HG02610 (cell line): ENCODE measurements around the gene NLGN1.
"Not testable (repeated sequence)": the region's sequence is repeated elsewhere in the genome, so short reads cannot be mapped to it uniquely, and the experiment has no call there.

ENCODE experiments used
- ATAC-seq: cut with Tn5 transposase; IDR thresholded peaks from one replicate; pipeline ENCODE4 v1.9.1; 2021; ENCODE audit warnings: mild to moderate bottlenecking, moderate library complexity; ENCODE audit not compliant: unreplicated experiment

Gene NLGN1

DNA sequence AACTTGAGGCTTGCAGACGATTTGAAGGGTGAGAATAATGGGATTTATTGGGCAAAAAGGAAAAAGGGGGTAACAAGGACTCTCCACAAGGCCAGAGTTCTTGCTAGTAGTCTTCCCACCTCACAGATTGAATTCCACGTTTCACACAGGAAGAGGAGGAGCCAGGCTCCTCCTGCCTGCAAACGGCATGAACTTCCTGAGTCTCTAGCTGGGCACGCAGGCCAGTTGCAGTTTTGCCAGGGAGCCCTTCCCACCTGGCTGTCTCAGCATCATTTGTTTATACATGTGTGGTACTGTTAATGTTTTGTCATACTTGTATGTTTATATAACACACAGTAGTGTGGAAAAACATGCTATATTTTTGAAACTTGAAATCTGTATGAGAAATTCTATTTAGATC lies 155.0 kb downstream of the NLGN1 start:
- ATAC-seq: no peak

DNA sequence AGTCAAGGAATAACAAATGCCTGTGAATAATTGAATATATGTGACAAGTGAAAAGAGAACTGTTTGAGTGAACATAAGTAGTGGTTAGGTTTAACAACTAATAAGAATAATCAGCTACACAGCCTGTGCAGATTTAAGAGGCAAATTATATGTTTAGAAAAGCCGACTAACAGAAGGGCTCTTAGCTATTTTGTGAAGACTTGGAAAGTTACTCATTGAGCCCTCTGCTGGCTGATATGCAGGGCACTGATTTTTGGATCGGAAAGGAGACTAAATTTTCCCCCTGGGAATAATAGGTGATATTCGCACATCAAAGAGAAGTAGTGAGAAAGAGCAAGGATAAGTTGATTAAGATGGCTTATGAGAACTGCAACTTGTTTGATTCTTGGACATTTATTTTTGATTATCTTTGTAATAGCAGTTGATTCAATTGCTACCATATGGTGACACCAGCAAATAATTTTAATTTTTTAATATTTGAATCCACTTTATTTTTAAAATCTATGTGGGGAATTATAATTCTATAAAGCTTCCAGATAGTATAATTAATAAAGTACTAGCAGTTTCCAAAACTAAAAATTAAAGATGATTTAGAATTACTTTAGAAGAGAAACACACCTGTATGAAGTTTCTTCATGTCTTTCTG lies 156.2 kb downstream of the NLGN1 start:
- no peak for ATAC-seq

DNA sequence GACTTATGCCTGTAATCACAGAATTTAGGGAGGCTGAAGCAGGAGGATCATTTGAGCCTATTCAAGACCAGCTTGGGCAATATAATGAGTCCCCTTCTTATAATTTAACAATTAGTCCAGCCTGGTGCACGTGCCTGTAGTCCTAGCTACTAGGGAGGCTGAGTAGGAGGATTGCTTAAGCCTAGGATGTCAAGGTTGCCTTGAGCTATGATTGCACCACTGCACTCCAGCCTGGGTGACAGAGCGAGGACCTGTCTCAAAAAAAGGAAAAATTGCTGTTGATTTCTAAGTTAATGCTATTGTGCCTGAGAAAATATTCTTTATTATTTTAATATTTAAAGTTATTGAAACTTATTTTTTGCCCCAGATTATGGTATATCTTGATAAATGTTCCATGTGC lies 159.0 kb downstream of the NLGN1 start:
- ATAC-seq: no peak

DNA sequence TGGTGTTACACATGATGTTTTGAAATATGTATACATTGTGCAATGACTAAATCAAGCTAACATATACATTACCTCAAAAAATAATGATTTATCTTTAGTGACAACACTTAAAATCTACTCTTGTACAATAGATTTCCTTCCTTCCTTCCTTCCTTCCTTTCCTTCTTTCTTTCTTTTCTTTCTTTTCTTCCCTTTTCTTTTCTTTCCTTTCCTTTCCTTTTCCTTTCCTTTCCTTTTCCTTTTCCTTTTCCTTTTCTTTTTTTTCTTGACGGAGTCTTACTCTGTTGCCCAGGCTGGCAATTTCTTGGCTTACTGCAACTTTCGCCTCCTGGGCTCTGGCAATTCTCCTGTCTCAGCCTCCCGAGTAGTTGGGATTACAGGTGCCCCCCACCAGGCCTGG lies 170.5 kb downstream of the NLGN1 start:
- no peak for ATAC-seq

DNA sequence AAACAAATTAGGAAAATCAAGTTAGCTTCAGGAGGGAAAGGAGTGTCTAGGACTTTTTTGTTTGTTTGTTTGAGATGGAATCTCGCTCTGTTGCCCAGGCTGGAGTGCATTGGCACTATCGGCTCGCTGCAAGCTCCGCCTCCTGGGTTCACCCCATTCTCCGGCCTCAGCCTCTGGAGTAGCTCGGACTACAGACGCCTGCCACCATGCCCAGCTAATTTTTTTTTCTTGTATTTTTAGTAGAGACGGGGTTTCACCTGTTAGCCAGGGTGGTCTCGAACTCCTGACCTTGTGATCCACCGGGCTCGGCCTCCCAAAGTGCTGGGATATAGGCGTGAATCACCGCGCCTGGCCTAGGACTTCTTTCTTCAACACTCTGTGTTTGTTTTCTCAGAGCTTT lies 171.1 kb downstream of the NLGN1 start:
- no peak for ATAC-seq

DNA sequence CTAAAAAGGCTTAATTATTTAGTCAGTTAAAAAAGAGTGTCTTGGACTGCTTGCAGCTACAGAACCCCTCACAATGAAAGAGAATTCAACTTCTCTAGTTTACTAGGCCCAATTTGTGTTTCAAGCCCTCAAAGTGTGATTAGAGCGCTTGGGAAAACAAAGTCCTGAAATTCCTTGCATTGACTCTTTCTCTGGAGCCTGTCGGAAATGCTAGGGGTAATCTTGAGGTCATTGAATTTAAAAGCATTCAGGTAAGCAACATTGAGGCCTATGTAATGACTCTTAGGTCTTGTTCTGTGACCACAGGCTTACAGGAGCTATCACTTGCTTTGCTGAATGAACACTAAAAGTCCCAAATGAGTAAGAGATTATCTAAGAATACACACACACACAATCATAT lies 186.0 kb downstream of the NLGN1 start:
- no peak for ATAC-seq

DNA sequence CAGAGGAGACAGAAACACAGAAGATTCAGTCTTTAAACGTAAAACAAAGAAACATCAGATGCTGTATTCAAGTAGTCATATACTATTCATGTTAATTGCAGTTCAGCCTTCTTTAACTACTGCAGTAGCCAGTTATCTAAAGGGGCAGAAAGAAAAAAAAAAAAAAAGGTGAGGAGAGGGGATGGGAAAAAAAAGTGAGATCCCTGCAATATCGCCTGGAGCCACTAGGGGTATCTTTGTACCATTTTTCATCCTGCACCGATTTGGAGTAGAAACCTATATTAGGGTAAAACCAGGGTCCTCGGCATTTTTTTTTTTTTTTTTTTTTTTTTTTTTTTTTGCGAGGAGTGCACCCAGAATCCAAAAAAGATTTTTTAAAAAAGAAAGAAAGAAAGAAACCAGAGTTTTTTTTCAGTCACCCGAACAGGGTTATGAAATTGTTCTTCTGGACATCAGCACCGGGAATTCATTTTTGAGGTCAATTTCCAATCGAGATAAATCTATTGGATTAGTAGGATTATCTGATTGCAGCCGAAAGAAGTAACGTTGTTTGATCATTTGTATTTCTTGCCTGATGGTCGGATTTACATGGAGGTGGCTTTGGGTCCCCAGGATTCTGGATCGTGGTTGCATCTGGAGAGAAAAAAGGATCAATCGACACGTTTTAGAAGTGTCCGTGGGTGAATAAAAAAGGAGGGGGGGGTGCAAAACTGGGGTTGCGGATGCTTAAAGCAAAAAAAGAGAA lies 186.7 kb downstream of the NLGN1 start:
- no peak for ATAC-seq

DNA sequence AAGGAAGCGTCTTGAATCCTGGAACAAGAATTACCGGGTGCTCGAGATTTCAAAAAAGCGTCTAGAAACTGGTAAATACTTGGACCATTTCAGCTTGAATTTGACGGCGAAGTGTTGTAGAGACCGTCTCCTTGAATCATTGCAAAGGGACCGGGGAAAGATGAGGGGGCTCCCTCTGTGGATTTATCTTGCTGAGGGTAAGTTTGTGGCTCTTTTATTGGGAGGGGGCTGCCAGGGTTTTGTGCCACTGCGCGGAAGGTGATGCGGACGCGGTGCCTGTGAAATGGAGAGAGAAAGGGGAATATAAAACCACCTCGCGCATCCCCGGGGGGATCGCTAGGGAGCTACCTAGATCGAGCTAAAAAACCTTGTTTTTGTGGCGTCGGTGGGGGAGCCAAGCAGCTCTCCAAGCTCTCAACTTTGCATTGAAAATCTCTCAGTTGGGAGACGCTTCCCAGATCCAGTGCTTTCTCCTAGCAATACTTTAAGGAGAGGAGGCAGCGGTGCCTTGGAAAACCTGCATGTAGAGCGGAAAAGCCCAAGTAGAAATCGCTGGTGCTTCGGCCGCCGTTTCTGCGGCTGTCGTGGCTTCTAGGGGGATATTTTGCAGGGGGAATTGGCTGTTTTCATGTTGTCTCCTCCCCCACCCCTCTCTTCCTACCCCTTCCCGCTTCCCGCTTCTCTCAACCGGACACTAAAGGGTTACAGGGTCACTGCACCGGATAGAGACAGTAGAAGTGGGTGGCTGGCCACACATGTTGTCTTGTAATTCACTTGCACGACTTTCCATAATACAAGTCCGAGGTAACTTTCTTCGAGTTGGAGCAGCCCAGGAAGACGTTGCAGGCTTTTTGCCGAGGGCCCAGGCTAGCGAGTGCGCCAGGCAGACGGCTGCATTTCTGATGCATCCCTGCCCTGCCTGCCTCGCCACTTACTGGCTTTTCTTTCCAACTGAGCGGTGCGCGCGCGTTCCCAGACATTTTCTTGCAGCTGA lies 187.6 kb downstream of the NLGN1 start:
- no peak for ATAC-seq

DNA sequence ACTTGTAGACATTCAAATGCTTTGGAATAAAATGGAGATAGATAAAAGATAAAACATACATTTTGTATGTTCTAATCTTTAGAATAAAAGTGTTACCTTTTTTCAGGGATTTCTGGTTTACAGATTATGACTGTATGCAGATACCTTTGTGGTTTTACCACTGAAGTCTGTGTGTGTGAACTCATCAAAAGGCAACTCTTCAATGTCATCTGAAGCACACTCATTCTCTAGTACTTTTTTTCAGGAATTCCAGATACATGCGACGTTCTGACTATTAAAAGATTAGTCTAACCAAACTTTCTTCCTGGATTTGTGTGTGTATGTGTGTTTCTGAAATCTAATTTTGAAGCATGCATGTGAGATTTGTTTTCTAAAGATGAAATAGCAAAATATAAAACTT lies 188.6 kb downstream of the NLGN1 start:
- ATAC-seq: no peak

DNA sequence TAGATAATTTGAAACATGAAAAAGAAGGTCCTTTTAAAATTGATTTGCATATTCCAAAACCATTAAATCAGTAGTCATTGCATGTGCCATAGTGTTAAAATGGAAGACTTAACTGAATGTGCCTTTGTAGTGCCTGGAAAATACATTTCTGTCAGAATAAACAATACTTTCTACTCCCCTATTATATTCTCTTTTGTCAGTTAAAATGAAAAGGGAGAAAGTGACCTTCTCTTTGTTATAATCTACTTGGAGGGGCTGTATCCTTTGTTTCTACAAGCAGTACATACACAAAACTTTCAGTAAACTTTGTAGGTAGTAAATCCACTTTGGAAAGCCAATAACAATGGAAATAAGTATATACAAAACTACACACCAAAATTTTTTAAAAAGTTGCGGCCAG lies 189.5 kb downstream of the NLGN1 start:
- ATAC-seq: no peak

DNA sequence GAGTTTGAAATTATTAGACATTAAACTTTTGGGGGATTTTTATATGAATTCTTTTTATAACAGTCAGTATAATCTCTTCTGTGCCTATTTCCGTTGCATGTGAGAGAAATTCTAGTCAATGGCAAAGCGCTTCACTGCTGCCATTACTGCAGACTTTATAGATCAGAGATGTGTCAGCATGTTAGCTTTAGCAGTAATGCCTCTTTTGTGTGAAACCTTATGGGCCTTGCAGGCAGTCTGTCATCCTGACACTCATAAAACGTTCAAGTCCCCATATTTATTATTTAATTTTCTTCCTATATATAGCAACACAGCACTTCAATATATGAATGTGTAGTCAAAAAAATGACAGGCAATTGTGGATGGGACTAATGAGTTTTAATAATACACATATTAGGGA lies 191.0 kb downstream of the NLGN1 start:
- peak; percentile 46 for ATAC-seq

DNA sequence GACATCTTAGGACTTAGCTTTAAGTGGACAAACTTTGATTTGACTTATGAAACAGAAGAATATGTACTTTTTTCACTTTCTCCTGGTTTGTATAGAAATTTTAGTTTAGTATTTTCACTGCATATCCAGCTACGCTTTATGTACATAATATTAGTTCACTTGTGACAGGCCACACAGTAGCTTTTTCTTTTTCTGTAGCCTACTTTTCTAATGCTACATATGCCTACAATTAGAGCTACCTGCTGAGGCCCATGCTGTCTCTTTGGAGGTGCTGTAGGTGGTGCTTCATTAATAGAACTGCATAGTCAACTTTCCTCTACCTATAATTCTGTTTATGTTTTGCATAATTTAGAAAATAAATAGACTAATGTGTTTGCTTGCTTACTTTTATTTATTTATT lies 191.6 kb downstream of the NLGN1 start:
- no peak for ATAC-seq

DNA sequence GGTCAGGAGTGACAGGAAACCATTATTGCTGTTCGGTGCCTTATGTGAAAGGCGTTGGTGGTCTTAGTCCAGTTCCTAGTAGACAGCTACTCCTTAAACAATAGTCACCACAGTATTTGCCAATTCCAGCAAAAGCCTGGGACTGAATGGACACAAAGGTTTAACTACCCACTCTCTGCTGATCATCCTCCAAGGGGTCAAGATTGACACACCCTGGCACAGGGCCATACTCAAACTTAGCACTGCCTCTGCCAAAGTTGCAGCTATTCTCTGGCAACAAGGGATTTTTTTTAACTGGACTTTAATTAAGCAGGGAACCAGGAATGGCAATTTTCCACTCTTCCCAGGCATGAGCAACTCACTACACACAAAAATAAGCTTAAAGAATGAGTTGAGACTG lies 193.9 kb downstream of the NLGN1 start:
- ATAC-seq: no peak

DNA sequence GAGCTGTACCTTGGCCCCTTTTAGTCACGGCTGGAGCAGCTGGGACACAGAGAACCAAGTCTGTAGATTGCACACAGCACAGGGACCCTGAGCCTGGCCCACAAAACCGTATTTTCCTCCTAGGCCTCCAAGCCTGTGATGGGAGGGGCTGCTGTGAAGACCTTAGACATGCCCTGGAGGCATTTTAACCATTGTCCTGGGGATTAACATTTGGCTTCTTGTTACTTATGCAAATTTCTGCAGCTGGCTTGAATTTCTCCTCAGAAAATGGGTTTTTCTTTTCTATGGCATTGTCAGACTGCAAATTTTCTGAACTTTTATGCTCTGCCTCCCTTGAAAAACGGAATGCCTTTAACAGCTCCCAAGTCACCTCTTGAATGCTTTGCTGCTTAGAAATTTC lies 197.3 kb downstream of the NLGN1 start:
- ATAC-seq: not testable (repeated sequence)

DNA sequence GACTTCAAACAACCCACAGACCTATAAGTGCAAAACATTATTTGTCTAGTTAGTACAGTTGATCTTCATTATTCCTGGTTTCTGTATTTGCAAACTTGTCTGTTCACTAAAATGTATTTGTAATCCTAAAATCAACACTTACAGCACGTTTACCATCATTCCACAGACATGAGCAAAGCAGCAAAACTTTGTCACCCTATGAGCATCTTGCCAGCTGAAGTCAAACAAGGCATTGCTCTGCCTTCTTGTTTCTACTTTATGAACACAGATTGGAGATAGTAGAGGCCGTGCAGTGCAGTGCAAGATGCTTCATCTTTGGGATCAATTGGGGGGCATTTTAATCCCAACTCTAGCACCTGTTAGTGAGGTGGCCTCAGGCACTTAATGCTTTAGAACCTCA lies 202.1 kb downstream of the NLGN1 start:
- no peak for ATAC-seq

DNA sequence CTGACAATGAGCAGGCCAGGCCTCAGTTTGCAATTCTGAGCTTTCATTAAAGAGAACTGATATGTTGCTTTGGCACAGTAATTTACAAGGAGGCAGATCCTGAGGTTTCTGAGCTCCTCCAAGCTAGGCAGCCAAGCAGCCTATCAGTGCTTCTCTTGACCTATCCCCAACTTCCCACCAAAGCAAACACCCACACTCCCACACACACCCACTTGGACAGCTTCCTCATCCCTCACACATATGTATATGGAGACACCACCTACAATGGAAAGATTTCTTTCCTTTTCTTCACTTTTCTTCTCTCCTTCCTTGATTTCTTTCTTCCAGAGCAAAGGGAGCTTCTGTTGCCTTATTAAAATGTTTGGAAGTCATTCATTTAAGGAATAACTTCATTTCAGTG lies 217.0 kb downstream of the NLGN1 start:
- no peak for ATAC-seq

DNA sequence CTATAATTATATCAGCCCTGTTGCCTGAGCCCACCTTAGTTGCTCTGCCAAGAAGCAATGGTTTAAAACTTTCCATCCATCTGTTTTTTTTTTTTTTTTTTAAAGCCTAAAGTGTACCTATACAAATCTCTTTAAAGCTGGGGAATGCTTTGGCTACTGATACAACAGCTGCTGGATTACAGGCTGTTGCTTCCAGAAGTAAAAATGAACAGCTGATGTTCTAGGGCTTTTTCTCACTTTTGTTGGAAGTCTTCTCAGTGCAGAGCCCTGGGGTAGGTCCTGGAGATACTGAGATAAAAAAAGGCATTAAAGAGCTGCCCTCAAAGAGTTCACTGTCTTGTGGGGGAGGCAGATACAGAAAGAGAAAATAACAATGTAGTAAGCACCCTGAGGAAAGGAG lies 218.1 kb downstream of the NLGN1 start:
- no peak for ATAC-seq

DNA sequence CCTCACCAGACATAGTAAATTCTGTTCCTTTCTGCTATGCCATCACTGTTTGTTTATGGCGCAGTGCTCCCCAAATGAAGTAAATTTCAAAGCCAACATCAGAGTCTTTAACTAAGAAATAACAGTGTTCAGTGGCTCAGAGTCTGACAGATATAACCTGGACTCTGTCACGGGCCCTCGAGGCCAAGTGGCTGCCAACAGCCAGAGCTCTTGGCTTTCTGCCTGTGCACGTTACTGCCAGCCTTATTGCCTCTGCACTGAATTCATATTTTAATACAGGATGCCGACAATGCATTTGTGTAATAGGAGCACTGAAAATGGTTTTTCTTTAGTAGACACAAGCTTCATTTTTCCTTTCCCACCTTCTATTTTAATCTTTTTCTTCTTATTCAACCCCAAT lies 219.9 kb downstream of the NLGN1 start:
- ATAC-seq: no peak

DNA sequence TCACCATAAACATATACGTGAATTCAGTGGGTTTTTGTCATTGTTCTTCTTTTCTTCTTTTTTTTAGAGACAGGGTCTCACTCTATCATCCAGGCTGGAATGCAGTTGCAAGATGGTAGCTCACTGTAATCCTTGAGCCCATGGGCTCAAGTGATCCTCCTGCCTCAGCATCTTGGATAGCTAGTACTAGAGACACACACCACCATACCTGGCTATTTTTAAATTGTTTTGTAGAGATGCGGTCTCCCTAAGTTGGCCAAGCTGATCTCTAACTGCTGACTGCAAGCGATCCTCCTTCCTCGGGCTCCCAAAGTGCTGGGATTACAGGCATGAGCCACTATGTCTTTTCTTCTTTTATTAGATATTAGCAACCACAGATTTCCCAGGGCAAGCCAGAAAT lies 220.6 kb downstream of the NLGN1 start:
- ATAC-seq: no peak

DNA sequence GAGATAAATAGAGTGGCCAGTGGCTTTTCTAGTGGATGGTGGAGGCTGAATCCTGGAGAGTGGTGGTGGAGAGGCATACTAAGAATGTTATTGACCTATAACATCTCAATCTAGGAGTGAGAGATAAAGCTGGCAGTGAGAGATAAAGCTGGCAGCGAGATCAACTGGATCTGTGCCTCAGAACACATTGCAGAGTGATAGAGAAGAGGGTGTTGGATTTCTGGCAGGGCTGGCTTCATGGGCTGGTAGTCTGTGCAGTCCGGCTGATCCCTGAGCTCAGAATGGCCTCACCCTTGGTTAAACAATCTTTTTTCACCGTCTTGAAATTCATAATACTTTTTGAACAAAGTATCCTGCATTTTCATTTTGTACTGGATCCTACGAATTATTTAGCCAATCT lies 221.2 kb downstream of the NLGN1 start:
- no peak for ATAC-seq

DNA sequence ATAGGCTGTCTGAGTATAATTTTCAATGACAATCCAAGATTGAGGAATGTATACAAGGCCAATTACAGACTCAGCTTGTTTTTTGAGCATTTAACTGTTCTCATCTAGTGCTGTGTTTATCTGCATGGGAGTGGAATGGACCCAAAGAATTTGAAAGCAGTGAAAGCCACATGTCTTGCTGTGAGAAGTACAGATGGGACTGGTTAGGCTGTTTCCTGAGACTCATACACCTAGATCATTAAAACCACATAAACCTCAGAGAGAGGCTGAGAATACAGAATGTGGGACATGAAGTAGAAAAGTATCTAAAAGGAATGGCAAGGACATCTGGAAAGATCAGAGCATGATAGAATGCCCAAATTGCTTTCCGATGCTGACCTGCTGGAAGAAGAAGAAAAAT lies 224.6 kb downstream of the NLGN1 start:
- no peak for ATAC-seq

DNA sequence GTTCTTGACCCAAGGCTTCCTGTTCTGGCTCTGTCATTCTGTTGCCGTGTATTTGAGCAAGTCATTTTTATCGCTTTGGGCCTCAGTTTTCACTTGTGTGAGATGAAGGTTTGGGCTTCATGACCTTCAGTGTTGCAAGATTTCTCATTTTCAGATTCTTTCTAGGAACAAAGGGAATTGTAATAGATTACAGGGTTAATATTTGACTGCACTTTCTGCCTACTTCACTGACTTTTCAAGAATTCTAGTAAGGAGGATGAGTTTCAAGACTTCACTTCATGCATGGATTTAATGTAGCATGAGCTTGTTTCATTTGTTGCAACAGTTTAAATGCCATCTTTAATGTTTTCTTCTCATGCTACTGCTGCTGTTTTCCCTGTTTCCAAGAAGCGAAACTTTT lies 226.5 kb downstream of the NLGN1 start:
- no peak for ATAC-seq
